Colonic mucosa (tissue), 4 donors: ENCODE measurements around the gene HDAC9. TPM values are rescaled to one million over a fixed set of nuclear protein-coding genes. Genes with fewer than 3 reads are reported as not detected.

Experiments
- DNase-seq: peaks from one replicate; pipeline ENCODE4 v3.0.0-alpha.2; 2020
- H3K27ac ChIP-seq: fragments of 200-600 bp; one replicate; pipeline ENCODE4 v1.8.0; 2021
- H3K27me3 ChIP-seq: fragments of 200-600 bp; one replicate; pipeline ENCODE4 v1.8.0; 2021
- H3K36me3 ChIP-seq: fragments of 200-600 bp; one replicate; pipeline ENCODE4 v1.8.0; 2021
- H3K4me1 ChIP-seq: fragments of 200-600 bp; one replicate; pipeline ENCODE4 v1.8.0; 2021; ENCODE audit warnings: mild to moderate bottlenecking
- H3K4me3 ChIP-seq: fragments of 200-600 bp; one replicate; pipeline ENCODE4 v1.8.0; 2021
- H3K9ac ChIP-seq, 2 donors: one replicate each; pipeline ENCODE4 v1.7.0; 2013; ENCODE audit warnings: control low read depth in 2 of 2, low read depth in 2 of 2, low read length in 2 of 2
- H3K9me3 ChIP-seq: fragments of 200-600 bp; one replicate; pipeline ENCODE4 v1.8.0; 2021
- CTCF ChIP-seq: fragments of 200-600 bp; IDR thresholded peaks from one replicate; pipeline ENCODE4 v1.8.0; 2022; ENCODE audit warnings: antibody characterized with exemption, mild to moderate bottlenecking
- intact Hi-C: fragments of 100-400 bp; cut with DNase I; formaldehyde crosslinking; loops from one replicate; pipeline ENCODE4 v1.14.1; 2022
- total RNA-seq, 2 donors: library from RNA; stranded (reverse); fragmentation: NEBNext Ultra II Directional in 1 of 2; extraction: Animal tissue kit (Norgen Biotek cat#: 25700) in 1 of 2; gene quantifications; one replicate each; pipeline ENCODE4 v1.2.1, GENCODE V29; 2021
- donor health status: healthy.
- donor health status: DM: no; HTN: no; CAD: no.
- donor health status: DM: no; HTN: no; CAD: no.

HDAC9 gene
- total RNA-seq, 2 donors from 2014 or later: 2.6 to 8.7 TPM

GRCh38 chr7:18941207-18941606 is 445.7 kb downstream of the HDAC9 start:
- intact Hi-C loops: no loop called here
- H3K36me3 ChIP-seq: no peaks in the 10 kb centered on the region
- no peaks in the 10 kb centered on the region for H3K4me1 ChIP-seq
- H3K9me3 ChIP-seq: no peaks in the 10 kb centered on the region
- H3K9ac ChIP-seq: no peak overlapping the region
- H3K27ac ChIP-seq: no peak overlapping the region
- DNase-seq: no peak
- no peaks in the 10 kb centered on the region for H3K27me3 ChIP-seq
- no peak overlapping the region for H3K4me3 ChIP-seq
- no peak for TF ChIP-seq CTCF

- Histone ChIP-seq H3K27me3 (no peaks in the 10 kb centered on the region), H3K36me3 (no peaks in the 10 kb centered on the region), H3K4me3 (no peak overlapping the region), H3K9me3 (no peaks in the 10 kb centered on the region), H3K27ac (no peak overlapping the region), H3K9ac (no peak overlapping the region), H3K4me1 (no peaks in the 10 kb centered on the region)
- TF ChIP-seq CTCF: no peak
- intact Hi-C loops: no loop called here
- no peak for DNase-seq
Measured at GRCh38 chr7:18948521-18948920, 453.0 kb downstream of the HDAC9 start.

- Histone ChIP-seq H3K27ac (no peak overlapping the region), H3K4me1 (no peaks in the 10 kb centered on the region), H3K36me3 (no peaks in the 10 kb centered on the region), H3K9ac (no peak overlapping the region), H3K27me3 (no peaks in the 10 kb centered on the region), H3K4me3 (no peak overlapping the region), H3K9me3 (no peaks in the 10 kb centered on the region)
- intact Hi-C loops: no loop called here
- no peak for DNase-seq
- TF ChIP-seq CTCF: no peak
Measured at GRCh38 chr7:18952846-18953245, 457.3 kb downstream of the HDAC9 start.

GRCh38 chr7:18958627-18959026 is 463.1 kb downstream of the HDAC9 start:
- intact Hi-C loops: no loop called here
- no peak overlapping the region for H3K4me3 ChIP-seq
- H3K27ac ChIP-seq: no peak overlapping the region
- H3K9me3 ChIP-seq: no peaks in the 10 kb centered on the region
- H3K27me3 ChIP-seq: no peaks in the 10 kb centered on the region
- no peaks in the 10 kb centered on the region for H3K4me1 ChIP-seq
- no peaks in the 10 kb centered on the region for H3K36me3 ChIP-seq
- TF ChIP-seq CTCF: no peak
- H3K9ac ChIP-seq: no peak overlapping the region
- DNase-seq: no peak

- Histone ChIP-seq H3K9ac (no peak overlapping the region), H3K27ac (no peak overlapping the region), H3K36me3 (no peaks in the 10 kb centered on the region), H3K9me3 (no peaks in the 10 kb centered on the region), H3K4me3 (no peak overlapping the region), H3K4me1 (no peaks in the 10 kb centered on the region), H3K27me3 (no peaks in the 10 kb centered on the region)
- DNase-seq: no peak
- intact Hi-C loops: no loop called here
- TF ChIP-seq CTCF: no peak
Measured at GRCh38 chr7:18960725-18961124, 465.2 kb downstream of the HDAC9 start.

- H3K9ac ChIP-seq: no peak overlapping the region
- H3K27me3 ChIP-seq: no peaks in the 10 kb centered on the region
- no peaks in the 10 kb centered on the region for H3K36me3 ChIP-seq
- no peak for DNase-seq
- intact Hi-C loops: no loop called here
- H3K27ac ChIP-seq: no peak overlapping the region
- no peaks in the 10 kb centered on the region for H3K4me1 ChIP-seq
- H3K4me3 ChIP-seq: no peak overlapping the region
- no peaks in the 10 kb centered on the region for H3K9me3 ChIP-seq
- no peak for TF ChIP-seq CTCF
Measured at GRCh38 chr7:18962031-18962430, 466.5 kb downstream of the HDAC9 start.
